Retinal pigment epithelial cell (primary cell): Measurements from ENCODE around the gene SAE1.

Source experiments
- DNase-seq: peaks from one replicate; pipeline ENCODE4 v3.0.0-alpha.2; 2010; ENCODE audit warnings: low read depth
- H3K4me3 ChIP-seq: 2 replicates; pipeline ENCODE4 v1.5.1; 2011; ENCODE audit warnings: mild to moderate bottlenecking, low read length, control low read depth, moderate library complexity
- CTCF ChIP-seq: conservative IDR thresholded peaks from 2 replicates; pipeline ENCODE4 v1.5.1; 2011; ENCODE audit warnings: low read depth, low read length, control low read depth, inconsistent platforms

The SAE1 gene

GRCh38 chr19:47143322-47144073 lies 12.9 kb downstream of the SAE1 start:
- no peak overlapping the region for H3K4me3 ChIP-seq
- no peak for DNase-seq
- no peak for TF ChIP-seq CTCF

DNA sequence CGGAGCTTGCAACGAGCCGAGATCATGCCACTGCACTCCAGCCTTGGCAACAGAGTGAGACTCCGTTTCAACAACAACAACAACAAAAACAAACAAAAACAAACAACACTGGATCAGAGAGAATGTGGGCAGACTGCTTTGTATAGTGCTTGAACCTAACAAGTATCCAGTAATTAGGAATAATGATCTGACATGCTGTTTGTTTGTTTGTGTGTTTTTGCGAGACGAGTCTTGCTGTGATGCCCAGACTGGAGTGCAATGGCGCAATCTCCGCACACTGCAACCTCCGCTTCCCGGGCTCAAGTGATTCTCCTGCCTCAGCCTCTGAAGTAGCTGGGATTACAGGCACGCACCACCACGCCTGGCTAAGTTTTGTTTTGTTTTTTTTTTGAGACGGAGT lies 14.0 kb downstream of the SAE1 start:
- no peak for DNase-seq
- no peak for TF ChIP-seq CTCF
- no peak overlapping the region for H3K4me3 ChIP-seq

DNA sequence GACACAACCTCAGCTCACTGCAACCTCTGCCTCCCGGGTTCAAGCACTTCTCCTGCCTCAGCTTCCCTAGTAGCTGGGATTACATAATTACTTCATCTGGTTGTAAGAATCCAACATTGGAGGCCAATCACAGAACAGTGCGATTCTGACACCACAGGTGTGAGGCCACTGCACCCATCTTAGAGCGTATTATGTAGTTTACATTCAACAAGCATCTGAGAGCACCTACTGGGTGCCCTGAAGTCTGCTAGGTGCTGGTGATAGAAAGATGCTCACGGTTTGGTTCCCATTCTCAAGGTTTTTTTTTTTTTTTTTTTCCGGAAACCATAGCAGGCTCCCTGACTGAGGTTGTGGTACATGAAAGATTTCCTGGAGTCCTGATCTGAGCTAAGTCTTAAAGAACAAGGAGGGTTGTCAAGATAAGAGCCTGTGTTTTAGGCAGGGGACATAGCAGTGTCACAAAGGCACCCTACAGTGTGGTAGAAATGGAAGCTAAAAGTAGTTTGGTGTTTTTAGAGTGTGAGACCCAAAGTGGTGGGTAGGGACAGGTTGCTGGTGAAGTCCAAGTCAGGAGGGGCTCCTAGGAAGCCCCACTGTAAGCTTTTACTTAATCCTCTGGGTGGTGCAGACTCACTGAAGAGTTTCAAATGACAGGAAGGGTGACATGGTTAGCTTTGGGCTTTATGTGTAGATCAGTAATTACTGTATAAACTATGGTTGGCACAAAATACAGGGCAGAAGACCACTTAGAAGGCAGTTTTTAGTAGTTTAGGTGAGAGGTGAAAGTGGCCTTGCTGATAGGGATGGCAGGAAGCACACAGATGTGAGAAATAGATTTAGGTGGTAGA lies 15.2 kb downstream of the SAE1 start:
- no peak for TF ChIP-seq CTCF
- DNase-seq = no peak
- H3K4me3 ChIP-seq = no peak overlapping the region

- no peak for TF ChIP-seq CTCF
- H3K4me3 ChIP-seq = no peak overlapping the region
- no peak for DNase-seq
These were observed 16.3 kb downstream of the SAE1 start for GRCh38 chr19:47146920-47147319.

- TF ChIP-seq CTCF = no peak
- H3K4me3 ChIP-seq = no peak overlapping the region
- no peak for DNase-seq
These were observed 21.0 kb downstream of the SAE1 start for GRCh38 chr19:47151627-47152026.

GRCh38 chr19:47152205-47152604 lies 21.6 kb downstream of the SAE1 start:
- DNase-seq = no peak
- no peak overlapping the region for H3K4me3 ChIP-seq
- TF ChIP-seq CTCF = no peak

GRCh38 chr19:47152632-47153031 lies 22.0 kb downstream of the SAE1 start:
- TF ChIP-seq CTCF = no peak
- DNase-seq = no peak
- no peak overlapping the region for H3K4me3 ChIP-seq
